Chondrocyte (in vitro differentiated cells): ENCODE measurements around the gene CBLB. TPM values are rescaled to one million over a fixed set of nuclear protein-coding genes. Genes with fewer than 3 reads are reported as not detected.

ENCODE experiments used
- DNase-seq: peaks from one replicate; pipeline ENCODE4 v3.0.0; 2021; ENCODE audit warnings: mixed read lengths, low spot score
- H3K27ac Mint-ChIP-seq: one replicate; pipeline ENCODE4 v1.8.0; 2021; ENCODE audit warnings: mild to moderate bottlenecking, moderate library complexity, mixed read lengths; ENCODE audit not compliant: unreplicated experiment
- H3K27me3 Mint-ChIP-seq: 2 replicates; pipeline ENCODE4 v1.8.0; 2021; ENCODE audit warnings: low read depth, mixed read lengths
- H3K36me3 Mint-ChIP-seq: 2 replicates; pipeline ENCODE4 v1.8.0; 2021; ENCODE audit warnings: low read depth, mixed read lengths
- H3K4me1 Mint-ChIP-seq: 2 replicates; pipeline ENCODE4 v1.8.0; 2021; ENCODE audit warnings: low read depth, mild to moderate bottlenecking, mixed read lengths
- H3K4me3 Mint-ChIP-seq: one replicate; pipeline ENCODE4 v1.8.0; 2021; ENCODE audit warnings: mild to moderate bottlenecking, moderate library complexity, mixed read lengths; ENCODE audit not compliant: unreplicated experiment
- H3K9me3 Mint-ChIP-seq: 2 replicates; pipeline ENCODE4 v1.8.0; 2021; ENCODE audit warnings: low read depth, mixed read lengths
- CTCF ChIP-seq: fragments of 200-600 bp; sonication (generic); IDR thresholded peaks from 2 replicates; pipeline ENCODE4 v1.5.0; 2021; ENCODE audit warnings: antibody characterized with exemption, mild to moderate bottlenecking, moderate library complexity
- total RNA-seq: library from RNA; stranded (reverse); gene quantifications from 3 replicates; pipeline ENCODE4 v1.2.1, GENCODE V29; 2021

The CBLB gene
- total RNA-seq, 1 donor from 2014 or later: 25.0 TPM

DNA sequence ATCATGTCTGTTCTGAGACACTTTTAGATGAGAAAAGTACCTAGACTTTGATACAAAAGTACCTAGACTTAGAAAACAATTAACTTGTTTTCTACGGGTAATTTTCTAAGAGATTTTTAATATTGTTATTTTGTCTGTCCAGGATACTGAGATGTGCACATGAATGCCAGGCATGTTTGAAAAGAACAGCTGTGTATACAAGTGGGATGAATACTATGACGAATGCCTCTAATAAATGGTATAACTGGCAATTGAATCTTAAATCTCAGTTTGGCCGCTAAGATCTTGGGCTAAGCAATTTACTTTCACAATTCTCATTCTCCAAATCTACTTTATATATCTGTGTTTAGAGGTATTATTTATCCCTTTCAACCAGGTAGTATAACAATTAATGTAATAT lies 207.4 kb downstream of the CBLB start:
- Mint-ChIP-seq H3K27ac (no peak overlapping the region), H3K9me3 (peaks cover 6% of the 10 kb centered on the region), H3K4me3 (no peak overlapping the region), H3K27me3 (no peaks in the 10 kb centered on the region), H3K4me1 (peaks cover 30% of the 10 kb centered on the region), H3K36me3 (peaks cover 19% of the 10 kb centered on the region)
- no peak for TF ChIP-seq CTCF
- DNase-seq: no peak

GRCh38 chr3:105656651-105657504 lies 211.9 kb downstream of the CBLB start:
- no peaks in the 10 kb centered on the region for H3K9me3 Mint-ChIP-seq
- peaks cover 27% of the 10 kb centered on the region for H3K4me1 Mint-ChIP-seq
- peaks cover 16% of the 10 kb centered on the region for H3K36me3 Mint-ChIP-seq
- H3K4me3 Mint-ChIP-seq: no peak overlapping the region
- DNase-seq: no peak
- H3K27ac Mint-ChIP-seq: peak overlapping the region; percentile 82
- no peak for TF ChIP-seq CTCF
- H3K27me3 Mint-ChIP-seq: no peaks in the 10 kb centered on the region

GRCh38 chr3:105653868-105654267 lies 214.9 kb downstream of the CBLB start:
- Mint-ChIP-seq H3K4me3 (no peak overlapping the region), H3K27ac (no peak overlapping the region), H3K4me1 (peaks cover 26% of the 10 kb centered on the region), H3K36me3 (peaks cover 11% of the 10 kb centered on the region), H3K27me3 (no peaks in the 10 kb centered on the region), H3K9me3 (no peaks in the 10 kb centered on the region)
- no peak for DNase-seq
- no peak for TF ChIP-seq CTCF

DNA sequence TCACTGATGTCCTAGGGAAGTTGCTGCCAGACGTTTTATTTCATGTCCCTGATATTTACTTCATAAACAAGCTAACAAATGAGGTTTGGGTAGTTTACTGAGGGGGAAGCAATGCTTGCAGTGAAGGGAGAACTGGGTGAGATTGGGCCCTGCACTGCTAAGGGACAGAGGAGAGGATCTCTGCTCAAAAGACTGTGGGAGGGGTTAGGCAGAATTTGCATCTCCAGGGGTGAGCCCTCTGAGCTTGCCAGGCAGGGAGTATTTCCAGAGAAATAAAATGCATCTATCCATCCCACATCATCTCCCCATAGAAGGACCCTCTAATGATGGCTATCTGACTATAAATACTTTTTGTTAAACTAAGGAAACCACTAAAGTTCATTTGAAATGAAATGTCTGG lies 215.6 kb downstream of the CBLB start:
- H3K9me3 Mint-ChIP-seq: no peaks in the 10 kb centered on the region

GRCh38 chr3:105649480-105649879 lies 219.3 kb downstream of the CBLB start:
- H3K4me3 Mint-ChIP-seq: no peak overlapping the region
- TF ChIP-seq CTCF: no peak
- H3K27ac Mint-ChIP-seq: no peak overlapping the region

More for the DNA sequence above, 215.6 kb downstream of the CBLB start:
- Mint-ChIP-seq H3K4me1 (peaks cover 25% of the 10 kb centered on the region), H3K27ac (no peak overlapping the region), H3K4me3 (no peak overlapping the region), H3K27me3 (no peaks in the 10 kb centered on the region), H3K36me3 (peaks cover 4% of the 10 kb centered on the region)
- TF ChIP-seq CTCF: no peak
- no peak for DNase-seq

More at GRCh38 chr3:105649480-105649879, 219.3 kb downstream of the CBLB start:
- peaks cover 2% of the 10 kb centered on the region for H3K36me3 Mint-ChIP-seq
- H3K4me1 Mint-ChIP-seq: peaks cover 16% of the 10 kb centered on the region
- H3K27me3 Mint-ChIP-seq: no peaks in the 10 kb centered on the region
- no peak for DNase-seq
- H3K9me3 Mint-ChIP-seq: no peaks in the 10 kb centered on the region
